Measurements from ENCODE around the gene BMPR1A.
A peak's percentile ranks its signal among the peaks of the same experiment; 100 is the strongest.

The BMPR1A gene

GRCh38 chr10:86815035-86815617 lies 58.7 kb downstream of the BMPR1A start:
- H3K4me3 ChIP-seq (ENCODE audit: low read length) = no peak overlapping the region
- no peaks in the 10 kb centered on the region for H3K36me3 ChIP-seq (ENCODE audit: insufficient read depth, low read length)
- H3K4me2 ChIP-seq (ENCODE audit: low read length) = peak overlapping the region; percentile 7
- H3K4me1 ChIP-seq (ENCODE audit: control insufficient read depth, insufficient read depth, low read length) = peaks cover 19% of the 10 kb centered on the region
- no peak overlapping the region for H3K9ac ChIP-seq (ENCODE audit: low read depth, low read length)
- no peaks in the 10 kb centered on the region for H3K9me3 ChIP-seq (replicated peaks; ENCODE audit: low read length)
- H3K27me3 ChIP-seq (ENCODE audit: control insufficient read depth, insufficient read depth, low read length) = no peaks in the 10 kb centered on the region

- no peak overlapping the region for H3K4me2 ChIP-seq (ENCODE audit: low read length)
- H3K9ac ChIP-seq (ENCODE audit: low read depth, low read length) = no peak overlapping the region
- no peaks in the 10 kb centered on the region for H3K27me3 ChIP-seq (ENCODE audit: control insufficient read depth, insufficient read depth, low read length)
- H3K4me1 ChIP-seq (ENCODE audit: control insufficient read depth, insufficient read depth, low read length) = peaks cover 19% of the 10 kb centered on the region
- no peaks in the 10 kb centered on the region for H3K9me3 ChIP-seq (replicated peaks; ENCODE audit: low read length)
- H3K36me3 ChIP-seq (ENCODE audit: insufficient read depth, low read length) = no peaks in the 10 kb centered on the region
- H3K4me3 ChIP-seq (ENCODE audit: low read length) = no peak overlapping the region
Observed at GRCh38 chr10:86815640-86816039, 59.2 kb downstream of the BMPR1A start.

- Histone ChIP-seq H3K4me1 (ENCODE audit: control insufficient read depth, insufficient read depth, low read length) (peaks cover 19% of the 10 kb centered on the region), H3K9me3 (replicated peaks; ENCODE audit: low read length) (no peaks in the 10 kb centered on the region), H3K36me3 (ENCODE audit: insufficient read depth, low read length) (no peaks in the 10 kb centered on the region), H3K9ac (ENCODE audit: low read depth, low read length) (no peak overlapping the region), H3K4me3 (ENCODE audit: low read length) (no peak overlapping the region), H3K27me3 (ENCODE audit: control insufficient read depth, insufficient read depth, low read length) (no peaks in the 10 kb centered on the region), H3K4me2 (ENCODE audit: low read length) (no peak overlapping the region)
Observed at GRCh38 chr10:86817246-86817645, 60.8 kb downstream of the BMPR1A start.

GRCh38 chr10:86819567-86819966 lies 63.1 kb downstream of the BMPR1A start:
- H3K9ac ChIP-seq (ENCODE audit: low read depth, low read length) = no peak overlapping the region
- no peak overlapping the region for H3K4me3 ChIP-seq (ENCODE audit: low read length)
- no peak overlapping the region for H3K4me2 ChIP-seq (ENCODE audit: low read length)
- H3K27me3 ChIP-seq (ENCODE audit: control insufficient read depth, insufficient read depth, low read length) = no peaks in the 10 kb centered on the region
- H3K36me3 ChIP-seq (ENCODE audit: insufficient read depth, low read length) = no peaks in the 10 kb centered on the region
- H3K9me3 ChIP-seq (replicated peaks; ENCODE audit: low read length) = no peaks in the 10 kb centered on the region
- peaks cover 9% of the 10 kb centered on the region for H3K4me1 ChIP-seq (ENCODE audit: control insufficient read depth, insufficient read depth, low read length)

GRCh38 chr10:86820509-86820908 lies 64.1 kb downstream of the BMPR1A start:
- H3K27me3 ChIP-seq (ENCODE audit: control insufficient read depth, insufficient read depth, low read length) = no peaks in the 10 kb centered on the region
- no peak overlapping the region for H3K4me3 ChIP-seq (ENCODE audit: low read length)
- no peaks in the 10 kb centered on the region for H3K4me1 ChIP-seq (ENCODE audit: control insufficient read depth, insufficient read depth, low read length)
- no peak overlapping the region for H3K9ac ChIP-seq (ENCODE audit: low read depth, low read length)
- no peaks in the 10 kb centered on the region for H3K9me3 ChIP-seq (replicated peaks; ENCODE audit: low read length)
- H3K36me3 ChIP-seq (ENCODE audit: insufficient read depth, low read length) = no peaks in the 10 kb centered on the region
- H3K4me2 ChIP-seq (ENCODE audit: low read length) = no peak overlapping the region

GRCh38 chr10:86821388-86821999 lies 65.1 kb downstream of the BMPR1A start:
- no peaks in the 10 kb centered on the region for H3K4me1 ChIP-seq (ENCODE audit: control insufficient read depth, insufficient read depth, low read length)
- H3K9me3 ChIP-seq (replicated peaks; ENCODE audit: low read length) = no peaks in the 10 kb centered on the region
- no peaks in the 10 kb centered on the region for H3K27me3 ChIP-seq (ENCODE audit: control insufficient read depth, insufficient read depth, low read length)
- no peak overlapping the region for H3K4me2 ChIP-seq (ENCODE audit: low read length)
- no peak overlapping the region for H3K4me3 ChIP-seq (ENCODE audit: low read length)
- H3K9ac ChIP-seq (ENCODE audit: low read depth, low read length) = no peak overlapping the region
- H3K36me3 ChIP-seq (ENCODE audit: insufficient read depth, low read length) = no peaks in the 10 kb centered on the region

GRCh38 chr10:86823565-86823964 lies 67.1 kb downstream of the BMPR1A start:
- no peaks in the 10 kb centered on the region for H3K27me3 ChIP-seq (ENCODE audit: control insufficient read depth, insufficient read depth, low read length)
- no peaks in the 10 kb centered on the region for H3K36me3 ChIP-seq (ENCODE audit: insufficient read depth, low read length)
- H3K9me3 ChIP-seq (replicated peaks; ENCODE audit: low read length) = no peaks in the 10 kb centered on the region
- no peak overlapping the region for H3K4me3 ChIP-seq (ENCODE audit: low read length)
- no peak overlapping the region for H3K9ac ChIP-seq (ENCODE audit: low read depth, low read length)
- H3K4me2 ChIP-seq (ENCODE audit: low read length) = no peak overlapping the region
- no peaks in the 10 kb centered on the region for H3K4me1 ChIP-seq (ENCODE audit: control insufficient read depth, insufficient read depth, low read length)

- no peaks in the 10 kb centered on the region for H3K9me3 ChIP-seq (replicated peaks; ENCODE audit: low read length)
- no peak overlapping the region for H3K4me2 ChIP-seq (ENCODE audit: low read length)
- H3K4me3 ChIP-seq (ENCODE audit: low read length) = no peak overlapping the region
- no peaks in the 10 kb centered on the region for H3K36me3 ChIP-seq (ENCODE audit: insufficient read depth, low read length)
- H3K4me1 ChIP-seq (ENCODE audit: control insufficient read depth, insufficient read depth, low read length) = no peaks in the 10 kb centered on the region
- no peak overlapping the region for H3K9ac ChIP-seq (ENCODE audit: low read depth, low read length)
- H3K27me3 ChIP-seq (ENCODE audit: control insufficient read depth, insufficient read depth, low read length) = no peaks in the 10 kb centered on the region
Observed at GRCh38 chr10:86824151-86824550, 67.7 kb downstream of the BMPR1A start.

- Histone ChIP-seq H3K36me3 (ENCODE audit: insufficient read depth, low read length) (no peaks in the 10 kb centered on the region), H3K4me2 (ENCODE audit: low read length) (no peak overlapping the region), H3K9ac (ENCODE audit: low read depth, low read length) (no peak overlapping the region), H3K4me3 (ENCODE audit: low read length) (no peak overlapping the region), H3K4me1 (ENCODE audit: control insufficient read depth, insufficient read depth, low read length) (peaks cover 3% of the 10 kb centered on the region), H3K27me3 (ENCODE audit: control insufficient read depth, insufficient read depth, low read length) (no peaks in the 10 kb centered on the region), H3K9me3 (replicated peaks; ENCODE audit: low read length) (no peaks in the 10 kb centered on the region)
Observed at GRCh38 chr10:86825366-86825765, 68.9 kb downstream of the BMPR1A start.

GRCh38 chr10:86827639-86828038 lies 71.2 kb downstream of the BMPR1A start:
- H3K4me2 ChIP-seq (ENCODE audit: low read length) = no peak overlapping the region

GRCh38 chr10:86828145-86828544 lies 71.7 kb downstream of the BMPR1A start:
- Histone ChIP-seq H3K27me3 (ENCODE audit: control insufficient read depth, insufficient read depth, low read length) (no peaks in the 10 kb centered on the region), H3K36me3 (ENCODE audit: insufficient read depth, low read length) (no peaks in the 10 kb centered on the region), H3K4me1 (ENCODE audit: control insufficient read depth, insufficient read depth, low read length) (peaks cover 3% of the 10 kb centered on the region), H3K4me3 (ENCODE audit: low read length) (no peak overlapping the region), H3K9me3 (replicated peaks; ENCODE audit: low read length) (no peaks in the 10 kb centered on the region), H3K9ac (ENCODE audit: low read depth, low read length) (no peak overlapping the region), H3K4me2 (ENCODE audit: low read length) (no peak overlapping the region)

More at GRCh38 chr10:86827639-86828038, 71.2 kb downstream of the BMPR1A start:
- no peak overlapping the region for H3K4me3 ChIP-seq (ENCODE audit: low read length)
- H3K27me3 ChIP-seq (ENCODE audit: control insufficient read depth, insufficient read depth, low read length) = no peaks in the 10 kb centered on the region
- no peak overlapping the region for H3K9ac ChIP-seq (ENCODE audit: low read depth, low read length)
- H3K4me1 ChIP-seq (ENCODE audit: control insufficient read depth, insufficient read depth, low read length) = peaks cover 3% of the 10 kb centered on the region
- no peaks in the 10 kb centered on the region for H3K9me3 ChIP-seq (replicated peaks; ENCODE audit: low read length)
- H3K36me3 ChIP-seq (ENCODE audit: insufficient read depth, low read length) = no peaks in the 10 kb centered on the region

GRCh38 chr10:86829472-86829871 lies 73.1 kb downstream of the BMPR1A start:
- Histone ChIP-seq H3K4me3 (ENCODE audit: low read length) (no peak overlapping the region), H3K9me3 (replicated peaks; ENCODE audit: low read length) (no peaks in the 10 kb centered on the region), H3K4me1 (ENCODE audit: control insufficient read depth, insufficient read depth, low read length) (peaks cover 3% of the 10 kb centered on the region), H3K36me3 (ENCODE audit: insufficient read depth, low read length) (no peaks in the 10 kb centered on the region), H3K4me2 (ENCODE audit: low read length) (no peak overlapping the region), H3K9ac (ENCODE audit: low read depth, low read length) (no peak overlapping the region), H3K27me3 (ENCODE audit: control insufficient read depth, insufficient read depth, low read length) (no peaks in the 10 kb centered on the region)
